Measurements from ENCODE around the gene TGFA. TPM values are rescaled to one million over a fixed set of nuclear protein-coding genes. Genes with fewer than 3 reads are reported as not detected.

The TGFA gene
- polyA plus RNA-seq, 2 of the 4 experiments (the other 2 are of a cell fraction), result 3.5 to 5.3 TPM

- ChIA-PET CTCF (interaction anchor here (0.8 to 1.3 kb wide), 5 partner anchors 10 to 162 kb away, joined by 3 to 4 read pairs (median 3); no protein-coding TSS in a partner anchor), POLR2A (no interaction called here)
- H3K4me1 ChIP-seq, result no peaks in the 10 kb centered on the region
- no peak overlapping the region for H3K4me2 ChIP-seq
- ATAC-seq, result no peak
- no peak overlapping the region for H3K4me3 ChIP-seq
- H3K9me3 ChIP-seq, result no peaks in the 10 kb centered on the region
- H3K27ac ChIP-seq, result no peak overlapping the region
- TF ChIP-seq POLR2AphosphoS2 (conservative IDR thresholded peaks at IDR 0.05; ENCODE audit: low read length) (no peak), CEBPB (IDR thresholded peaks at IDR 0.05) (no peak), USF2 (IDR thresholded peaks at IDR 0.05) (no peak), FOXS1 (CRISPR knock-in tag; IDR thresholded peaks at IDR 0.05) (no peak), HOXB13 (CRISPR knock-in tag; IDR thresholded peaks at IDR 0.05; ENCODE audit: low read depth) (no peak), NFE2L2 (conservative IDR thresholded peaks at IDR 0.05; ENCODE audit: low read length) (no peak), JUN (IDR thresholded peaks at IDR 0.05) (no peak), CBX8 (IDR thresholded peaks at IDR 0.05) (no peak), TFCP2L1 (CRISPR knock-in tag; IDR thresholded peaks at IDR 0.05) (no peak), SMC3 (IDR thresholded peaks at IDR 0.05) (no peak), EHMT2 (IDR thresholded peaks at IDR 0.05; ENCODE audit: low read depth) (no peak), BHLHE40 (IDR thresholded peaks at IDR 0.05; ENCODE audit: low read depth, low read length) (no peak), EHF (CRISPR knock-in tag; IDR thresholded peaks at IDR 0.05) (no peak)
- no peak for DNase-seq (ENCODE audit: low read depth in 1 of 2, low spot score in 1 of 2)
- WGBS (ENCODE audit: missing lambda C conversion rate), result 78% methylated on average over 7 of the region's 7 CpGs
- FAIRE-seq, result no peak
Observed at GRCh38 chr2:70450641-70451250, 102.9 kb downstream of the TGFA start.

GRCh38 chr2:70448041-70448440 is 105.6 kb downstream of the TGFA start:
- Histone ChIP-seq H3K9me3 (no peaks in the 10 kb centered on the region), H3K4me2 (no peak overlapping the region), H3K4me3 (no peak overlapping the region), H3K4me1 (no peaks in the 10 kb centered on the region), H3K27ac (no peak overlapping the region)
- ATAC-seq, result no peak
- WGBS (ENCODE audit: missing lambda C conversion rate), result 83% methylated on average over 4 of the region's 4 CpGs
- CTCF ChIA-PET, result no interaction called here
- POLR2A ChIA-PET, result no interaction called here
- no peak for TF ChIP-seq HOXB13 (CRISPR knock-in tag; IDR thresholded peaks at IDR 0.05; ENCODE audit: low read depth)
- TF ChIP-seq POLR2A (IDR thresholded peaks at IDR 0.05; ENCODE audit: low read length), result no peak
- TF ChIP-seq ELK1 (IDR thresholded peaks at IDR 0.05; ENCODE audit: low read depth, low read length), result no peak
- TF ChIP-seq ESRRA (IDR thresholded peaks at IDR 0.05; ENCODE audit: borderline replicate concordance, low read length), result no peak
- TF ChIP-seq NFE2L2 (conservative IDR thresholded peaks at IDR 0.05; ENCODE audit: low read length), result no peak
- no peak for TF ChIP-seq TFCP2L1 (CRISPR knock-in tag; IDR thresholded peaks at IDR 0.05)
- TF ChIP-seq MAZ (IDR thresholded peaks at IDR 0.05; ENCODE audit: borderline replicate concordance, low read depth, low read length), result no peak
- TF ChIP-seq BCL3 (IDR thresholded peaks at IDR 0.05), result no peak
- TF ChIP-seq NPAS2 (CRISPR knock-in tag; IDR thresholded peaks at IDR 0.05; ENCODE audit: borderline replicate concordance), result no peak
- DNase-seq (ENCODE audit: low read depth in 1 of 2, low spot score in 1 of 2), result no peak
- no peak for FAIRE-seq

GRCh38 chr2:70443726-70444125 is 109.9 kb downstream of the TGFA start:
- TF ChIP-seq FOSL2 (IDR thresholded peaks at IDR 0.05) (no peak), FOSL2 (CRISPR knock-in tag; IDR thresholded peaks at IDR 0.05) (no peak), HOXA7 (CRISPR knock-in tag; IDR thresholded peaks at IDR 0.05) (no peak), RNF2 (IDR thresholded peaks at IDR 0.05; ENCODE audit: borderline replicate concordance, low read depth) (no peak), PBX3 (IDR thresholded peaks at IDR 0.05) (no peak), MAZ (IDR thresholded peaks at IDR 0.05; ENCODE audit: borderline replicate concordance, low read depth, low read length) (no peak), RAD21 (conservative IDR thresholded peaks at IDR 0.05 in 1 of 2, IDR thresholded peaks at IDR 0.05 in 1 of 2) (no peak), NPAS2 (CRISPR knock-in tag; IDR thresholded peaks at IDR 0.05; ENCODE audit: borderline replicate concordance) (no peak)
- H3K27ac ChIP-seq, result no peak overlapping the region
- no peak overlapping the region for H3K4me2 ChIP-seq
- ChIA-PET CTCF (interaction anchor here (1.0 to 1.7 kb wide), 2 partner anchors 81 to 175 kb away, joined by 3 to 8 read pairs; no protein-coding TSS in a partner anchor), POLR2A (no interaction called here)
- no peak overlapping the region for H3K4me3 ChIP-seq
- no peak for DNase-seq (ENCODE audit: low read depth in 1 of 2, low spot score in 1 of 2)
- WGBS (ENCODE audit: missing lambda C conversion rate), result 38% methylated on average over 1 of the region's 1 CpG
- ATAC-seq, result peak in 1 of 2 experiments; percentile 26; a peak in 2 of 6 replicates
- H3K9me3 ChIP-seq, result no peaks in the 10 kb centered on the region
- FAIRE-seq, result no peak
- H3K4me1 ChIP-seq, result no peaks in the 10 kb centered on the region
